A549 (cell line): ENCODE results near the gene ARHGAP5.

Source experiments
- BCL3 ChIP-seq: fragments of >200 bp; sonication (Bioruptor Twin); formaldehyde crosslinking; IDR thresholded peaks from 3 replicates; pipeline ENCODE4 v1.6.1; 2016
- JUN ChIP-seq, 2 experiments: fragments of >200 bp; sonication (Bioruptor Twin); formaldehyde crosslinking; IDR thresholded peaks; 2 replicates in 1 of 2; 3 replicates in 1 of 2; pipeline ENCODE4 v1.6.1; 2016 to 2017
- NPAS2 ChIP-seq: fragments of 250-450 bp; sonication (Bioruptor Pico); IDR thresholded peaks from 2 replicates; pipeline ENCODE4 v1.8.0; 2022; ENCODE audit warnings: mild to moderate bottlenecking, moderate library complexity, borderline replicate concordance
- POLR2A ChIP-seq: IDR thresholded peaks from 2 replicates; pipeline ENCODE4 v1.6.1; 2012; ENCODE audit warnings: mild to moderate bottlenecking, low read length
- USF2 ChIP-seq: fragments of 450-650 bp; IDR thresholded peaks from 2 replicates; pipeline ENCODE4 v1.6.1; 2014; ENCODE audit warnings: antibody characterized with exemption
- TF ChIP-seq, protein P1 (sequence below): fragments of >200 bp; sonication (Bioruptor Twin); formaldehyde crosslinking; IDR thresholded peaks from 3 replicates; pipeline ENCODE4 v1.5.1; 2016

DNA sequence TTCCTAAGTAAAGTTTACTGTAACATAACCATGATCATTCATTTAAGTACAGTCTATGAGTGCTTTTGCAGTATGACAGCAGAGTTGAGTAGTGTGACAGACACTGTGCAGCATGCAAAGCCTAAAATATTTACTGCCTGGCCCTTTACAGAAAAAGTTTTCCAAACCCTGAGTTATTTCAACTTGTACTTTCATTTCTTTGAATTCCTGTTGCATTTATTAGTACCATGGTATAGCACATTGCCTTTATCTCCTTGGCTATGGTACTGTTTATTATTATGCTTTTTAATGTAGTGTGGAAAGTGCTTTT is 6.2 kb downstream of the ARHGAP5 start:
- TF ChIP-seq BCL3 (no peak), POLR2A (no peak), JUN (IDR thresholded peaks at IDR 0.05) (no peak), NPAS2 (CRISPR knock-in tag) (no peak), USF2 (no peak)
- TF ChIP-seq, protein P1, sequence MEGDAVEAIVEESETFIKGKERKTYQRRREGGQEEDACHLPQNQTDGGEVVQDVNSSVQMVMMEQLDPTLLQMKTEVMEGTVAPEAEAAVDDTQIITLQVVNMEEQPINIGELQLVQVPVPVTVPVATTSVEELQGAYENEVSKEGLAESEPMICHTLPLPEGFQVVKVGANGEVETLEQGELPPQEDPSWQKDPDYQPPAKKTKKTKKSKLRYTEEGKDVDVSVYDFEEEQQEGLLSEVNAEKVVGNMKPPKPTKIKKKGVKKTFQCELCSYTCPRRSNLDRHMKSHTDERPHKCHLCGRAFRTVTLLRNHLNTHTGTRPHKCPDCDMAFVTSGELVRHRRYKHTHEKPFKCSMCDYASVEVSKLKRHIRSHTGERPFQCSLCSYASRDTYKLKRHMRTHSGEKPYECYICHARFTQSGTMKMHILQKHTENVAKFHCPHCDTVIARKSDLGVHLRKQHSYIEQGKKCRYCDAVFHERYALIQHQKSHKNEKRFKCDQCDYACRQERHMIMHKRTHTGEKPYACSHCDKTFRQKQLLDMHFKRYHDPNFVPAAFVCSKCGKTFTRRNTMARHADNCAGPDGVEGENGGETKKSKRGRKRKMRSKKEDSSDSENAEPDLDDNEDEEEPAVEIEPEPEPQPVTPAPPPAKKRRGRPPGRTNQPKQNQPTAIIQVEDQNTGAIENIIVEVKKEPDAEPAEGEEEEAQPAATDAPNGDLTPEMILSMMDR = no peak
